HG02840 (cell line): ENCODE data around the gene COMMD9.

Source experiments
- ATAC-seq: cut with Tn5 transposase; IDR thresholded peaks from one replicate; pipeline ENCODE4 v1.9.1; 2021; ENCODE audit warnings: mild to moderate bottlenecking, moderate library complexity, moderate number of reproducible peaks; ENCODE audit not compliant: unreplicated experiment, low FRiP score

The COMMD9 gene

DNA sequence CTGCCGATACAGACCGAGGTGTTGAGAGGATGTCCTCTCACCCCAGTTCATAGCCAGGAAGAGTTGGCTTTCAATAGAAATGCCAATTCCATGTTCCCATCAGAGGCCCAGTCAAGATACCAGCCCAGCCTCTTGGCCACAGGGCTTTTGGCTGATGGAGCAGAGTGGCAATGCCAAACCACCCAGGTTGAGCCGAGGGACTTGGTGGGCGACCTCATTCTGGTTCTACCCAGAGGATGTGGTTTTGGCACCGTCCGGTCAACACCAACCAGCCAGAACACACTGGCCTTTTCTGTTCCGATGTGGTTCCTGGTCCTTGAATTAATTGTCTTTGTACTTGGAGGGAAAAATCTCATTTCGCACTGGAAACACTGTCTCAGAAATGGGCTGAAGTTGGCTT lies 60.5 kb downstream of the COMMD9 start:
- no peak for ATAC-seq

DNA sequence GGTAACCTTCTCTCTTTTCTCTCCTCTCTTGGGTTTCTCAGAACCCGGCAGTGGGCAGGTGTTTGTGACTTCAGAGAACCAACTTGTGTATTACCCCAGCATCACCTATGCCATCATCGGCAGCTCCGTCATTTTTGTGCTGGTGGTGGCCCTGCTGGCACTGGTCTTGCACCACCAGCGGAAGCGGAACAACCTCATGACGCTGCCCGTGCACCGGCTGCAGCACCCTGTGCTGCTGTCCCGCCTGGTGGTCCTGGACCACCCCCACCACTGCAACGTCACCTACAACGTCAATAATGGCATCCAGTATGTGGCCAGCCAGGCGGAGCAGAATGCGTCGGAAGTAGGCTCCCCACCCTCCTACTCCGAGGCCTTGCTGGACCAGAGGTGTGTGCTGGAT lies 62.2 kb downstream of the COMMD9 start:
- no peak for ATAC-seq

DNA sequence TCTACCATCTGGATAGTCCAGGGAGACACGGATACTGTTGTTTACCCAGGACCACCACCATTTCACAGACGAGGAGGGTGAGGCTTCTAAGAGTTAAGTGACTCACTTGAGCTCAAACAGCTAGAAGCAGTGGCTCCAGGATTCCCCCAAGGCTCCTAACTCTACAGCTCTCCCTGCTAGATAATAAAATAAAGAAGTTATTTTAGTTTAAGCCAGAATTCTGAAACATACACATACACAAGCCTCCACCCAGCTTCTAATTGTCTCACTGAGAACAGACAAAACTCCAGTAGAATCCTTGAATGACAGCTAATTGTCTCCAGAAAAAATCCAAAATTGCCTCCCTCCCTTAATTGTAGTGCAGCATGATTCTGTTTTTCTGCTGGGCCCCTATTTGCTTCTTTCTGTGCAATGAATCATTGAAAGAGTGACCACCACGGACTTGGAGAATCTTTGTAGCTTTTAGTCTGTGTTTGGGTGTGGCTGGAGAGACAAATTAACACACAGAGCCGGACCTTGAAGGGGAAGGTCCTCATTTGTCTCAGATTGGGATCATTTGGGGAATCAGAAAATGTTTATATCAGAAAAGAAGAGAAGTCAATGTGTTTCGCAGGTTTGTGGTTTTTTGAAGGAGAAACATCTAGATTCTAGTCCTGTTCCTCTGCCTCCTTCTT lies 64.9 kb downstream of the COMMD9 start:
- ATAC-seq: no peak

DNA sequence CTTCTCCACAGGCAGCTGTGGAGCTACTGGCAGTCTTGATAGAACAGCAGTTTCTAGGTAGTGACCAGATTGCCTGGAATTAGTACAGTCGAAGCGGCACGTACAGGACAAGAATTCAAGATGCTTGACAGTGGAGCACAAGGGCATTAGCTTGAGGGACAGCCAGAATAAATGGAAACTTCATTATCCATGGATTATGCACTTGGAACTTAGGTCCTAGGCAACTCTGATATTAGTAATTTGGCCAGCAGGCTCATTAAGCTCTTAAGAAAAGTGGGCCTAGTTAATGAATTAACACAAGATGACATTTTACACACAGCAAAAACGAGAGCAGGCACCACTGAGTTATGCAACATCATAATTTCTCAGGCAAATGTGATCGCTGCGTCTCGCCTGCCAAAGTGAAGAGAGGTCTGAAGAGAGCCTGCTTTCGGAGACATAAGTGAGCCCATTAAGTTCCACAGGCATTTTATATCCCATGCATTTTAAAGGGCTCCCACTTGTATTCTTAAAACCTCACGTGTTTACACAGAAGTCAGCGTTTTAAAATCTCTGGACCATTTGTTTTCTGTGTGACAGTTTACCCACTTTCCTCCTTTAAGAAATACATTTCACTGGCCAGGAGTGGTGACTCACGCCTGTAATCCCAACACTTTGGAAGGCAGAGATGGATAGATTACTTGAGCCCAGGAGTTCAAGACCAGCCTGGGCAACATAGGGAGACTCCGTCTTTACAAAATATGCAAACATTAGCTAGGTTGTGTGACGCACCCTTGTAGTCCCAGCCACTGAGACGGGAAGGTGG lies 66.2 kb downstream of the COMMD9 start:
- ATAC-seq: no peak
